LNCAP (cell line): ENCODE data around the gene DUSP22.

Experiments
- TF ChIP-seq, protein P1 (sequence below): fragments of 450-650 bp; IDR thresholded peaks from 2 replicates; pipeline ENCODE4 v1.5.1; 2017; ENCODE audit warnings: mild to moderate bottlenecking

DUSP22 gene

DNA sequence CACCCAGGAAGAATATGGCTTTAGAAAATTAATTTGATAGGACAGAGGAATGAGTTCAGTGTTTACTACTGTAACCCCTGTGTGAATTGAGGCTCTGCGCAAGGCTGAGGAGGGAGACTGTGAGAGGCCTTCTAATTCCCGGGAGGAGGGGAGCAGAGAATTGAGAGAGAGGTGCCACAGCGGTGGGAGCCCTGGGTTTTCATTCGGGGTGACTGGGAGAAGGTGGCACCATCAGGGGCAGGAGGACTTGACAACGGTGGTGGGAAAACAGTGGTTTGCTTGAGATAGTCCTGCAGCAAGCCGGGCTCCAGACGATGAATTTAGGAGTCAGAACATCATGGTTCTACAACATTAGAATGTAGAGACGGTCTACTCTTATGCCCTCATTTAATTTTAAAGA lies 9.2 kb downstream of the DUSP22 start:
- TF ChIP-seq, protein P1, sequence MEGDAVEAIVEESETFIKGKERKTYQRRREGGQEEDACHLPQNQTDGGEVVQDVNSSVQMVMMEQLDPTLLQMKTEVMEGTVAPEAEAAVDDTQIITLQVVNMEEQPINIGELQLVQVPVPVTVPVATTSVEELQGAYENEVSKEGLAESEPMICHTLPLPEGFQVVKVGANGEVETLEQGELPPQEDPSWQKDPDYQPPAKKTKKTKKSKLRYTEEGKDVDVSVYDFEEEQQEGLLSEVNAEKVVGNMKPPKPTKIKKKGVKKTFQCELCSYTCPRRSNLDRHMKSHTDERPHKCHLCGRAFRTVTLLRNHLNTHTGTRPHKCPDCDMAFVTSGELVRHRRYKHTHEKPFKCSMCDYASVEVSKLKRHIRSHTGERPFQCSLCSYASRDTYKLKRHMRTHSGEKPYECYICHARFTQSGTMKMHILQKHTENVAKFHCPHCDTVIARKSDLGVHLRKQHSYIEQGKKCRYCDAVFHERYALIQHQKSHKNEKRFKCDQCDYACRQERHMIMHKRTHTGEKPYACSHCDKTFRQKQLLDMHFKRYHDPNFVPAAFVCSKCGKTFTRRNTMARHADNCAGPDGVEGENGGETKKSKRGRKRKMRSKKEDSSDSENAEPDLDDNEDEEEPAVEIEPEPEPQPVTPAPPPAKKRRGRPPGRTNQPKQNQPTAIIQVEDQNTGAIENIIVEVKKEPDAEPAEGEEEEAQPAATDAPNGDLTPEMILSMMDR: no peak

DNA sequence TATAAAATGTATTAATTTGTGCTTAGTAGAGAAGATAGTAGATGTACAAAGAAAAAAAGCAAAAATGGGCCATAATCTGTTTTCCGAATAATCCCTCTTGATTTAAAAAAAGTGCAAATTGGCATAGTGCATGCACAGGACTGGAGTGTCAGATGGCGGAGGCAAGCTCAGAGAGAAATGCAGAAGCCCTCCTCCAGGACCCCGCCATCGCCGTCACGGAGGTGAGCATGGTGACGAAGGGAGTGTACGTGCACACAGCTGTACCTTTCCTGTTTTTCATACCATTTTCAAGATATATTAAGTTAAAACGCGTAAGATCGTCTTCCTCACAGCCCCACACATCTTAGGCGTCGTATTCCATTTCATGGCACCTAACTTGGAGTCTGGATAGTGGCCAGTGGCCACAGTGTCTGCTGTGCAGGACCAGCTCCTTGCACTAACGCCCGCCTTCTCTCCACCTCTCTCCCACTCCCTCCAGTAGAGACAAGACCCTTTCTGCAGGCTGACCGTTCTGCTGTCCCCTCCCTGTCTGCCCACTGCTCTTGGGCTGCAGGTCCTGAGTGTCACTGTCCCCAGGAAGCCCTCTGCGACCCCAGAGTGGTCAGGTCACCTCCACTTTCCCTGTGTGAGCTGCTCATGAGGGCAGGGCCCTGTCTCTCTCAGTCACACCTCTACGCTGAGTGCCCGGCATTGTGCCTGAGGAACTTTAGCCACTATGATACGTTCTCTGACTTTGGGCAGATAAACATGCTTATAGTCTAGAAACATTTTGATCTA lies 9.8 kb downstream of the DUSP22 start:
- TF ChIP-seq, protein P1: no peak

DNA sequence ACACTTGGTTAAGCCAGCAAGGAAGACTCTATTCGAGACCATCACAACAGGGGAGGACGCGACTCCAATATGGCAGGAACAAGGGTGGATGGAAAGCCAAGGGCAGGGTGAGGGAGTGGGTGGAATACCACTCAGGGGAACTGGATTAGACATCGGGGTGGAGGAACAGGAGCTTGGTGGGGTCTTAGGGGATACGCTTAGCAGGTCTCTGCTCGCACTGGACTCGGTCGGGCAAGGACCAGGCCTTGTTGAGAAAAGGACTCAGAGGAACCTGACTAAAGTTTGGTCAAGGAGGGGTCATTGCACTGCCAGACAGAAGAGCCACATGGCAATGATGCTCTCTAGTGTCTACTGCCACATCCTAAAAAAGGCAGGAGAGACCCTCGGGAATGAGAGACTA lies 10.5 kb downstream of the DUSP22 start:
- TF ChIP-seq, protein P1: no peak

DNA sequence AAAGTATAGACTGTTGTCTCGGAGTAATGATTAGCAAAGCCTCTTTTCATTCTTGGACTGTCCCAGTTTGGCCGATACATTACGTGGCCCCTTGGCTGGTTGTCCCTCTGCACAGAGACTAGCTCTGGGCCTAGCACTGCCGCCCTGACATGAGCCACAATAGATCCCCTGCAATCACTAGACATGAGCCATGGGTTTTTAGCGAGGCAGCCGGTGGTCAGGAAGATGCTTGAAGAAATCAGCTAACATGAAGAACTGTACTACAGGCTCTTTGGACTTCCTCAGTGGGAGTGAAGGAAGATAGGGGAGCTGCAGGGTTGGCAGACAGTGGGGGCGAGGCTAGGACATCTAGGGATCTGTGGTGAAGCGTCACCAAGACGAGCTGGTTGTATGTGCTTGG lies 11.0 kb downstream of the DUSP22 start:
- TF ChIP-seq, protein P1: no peak

DNA sequence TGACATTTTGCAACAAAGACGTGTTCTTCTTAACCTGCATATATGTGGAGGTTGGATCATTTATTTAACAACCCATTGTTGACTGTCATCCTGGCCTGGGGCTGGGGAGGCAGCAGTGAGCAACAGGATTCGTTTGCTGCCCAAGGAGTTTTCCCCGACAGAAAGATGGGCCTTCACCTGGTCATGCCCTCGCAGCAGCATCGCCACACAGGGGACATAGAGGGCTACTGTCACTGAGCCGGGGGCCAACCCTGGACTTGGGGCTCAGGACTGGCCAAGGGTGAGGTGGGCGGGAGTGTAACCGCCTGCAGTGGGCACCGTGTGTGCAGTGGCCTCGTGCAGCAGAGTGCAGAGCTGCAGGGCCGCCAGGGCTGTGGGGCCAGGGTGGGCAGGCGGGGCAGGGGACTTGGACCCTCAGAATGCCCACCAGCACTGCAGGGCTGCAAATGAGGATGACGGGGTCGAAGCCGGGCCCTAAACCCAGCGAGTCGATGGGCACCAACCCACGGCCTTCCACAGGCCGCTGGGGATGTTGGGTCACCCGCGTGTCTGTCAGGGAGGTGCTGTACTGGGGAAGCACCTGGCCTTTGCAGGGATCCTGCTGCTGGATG lies 11.8 kb downstream of the DUSP22 start:
- TF ChIP-seq, protein P1: peak; percentile 18; the same call in 1 of the 2 replicates

DNA sequence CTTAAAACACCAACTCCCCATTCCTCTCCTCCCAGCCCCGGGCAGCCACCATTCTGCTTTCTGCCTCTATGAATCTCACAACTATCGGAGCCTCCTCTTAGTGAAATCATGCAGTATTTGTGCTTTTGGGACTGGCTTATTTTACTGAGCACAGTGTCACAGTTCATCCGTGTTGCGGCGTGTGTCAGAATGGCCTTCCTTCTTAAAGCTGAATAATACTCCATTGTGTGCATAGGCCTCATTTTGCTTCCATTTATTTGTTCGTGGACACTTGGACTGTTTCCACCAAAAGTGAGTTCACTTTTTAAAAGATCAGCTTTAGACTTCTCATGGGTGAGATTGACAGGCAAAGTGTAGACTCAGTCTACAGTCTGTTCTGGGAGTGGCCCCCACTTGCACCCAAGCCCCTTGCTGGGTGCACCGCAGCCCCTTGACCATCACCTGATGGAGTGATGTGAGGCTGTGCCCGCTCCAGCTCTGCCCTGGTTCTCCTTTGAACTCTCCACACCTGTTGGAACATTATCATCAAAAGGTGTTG lies 12.6 kb downstream of the DUSP22 start:
- TF ChIP-seq, protein P1: no peak

DNA sequence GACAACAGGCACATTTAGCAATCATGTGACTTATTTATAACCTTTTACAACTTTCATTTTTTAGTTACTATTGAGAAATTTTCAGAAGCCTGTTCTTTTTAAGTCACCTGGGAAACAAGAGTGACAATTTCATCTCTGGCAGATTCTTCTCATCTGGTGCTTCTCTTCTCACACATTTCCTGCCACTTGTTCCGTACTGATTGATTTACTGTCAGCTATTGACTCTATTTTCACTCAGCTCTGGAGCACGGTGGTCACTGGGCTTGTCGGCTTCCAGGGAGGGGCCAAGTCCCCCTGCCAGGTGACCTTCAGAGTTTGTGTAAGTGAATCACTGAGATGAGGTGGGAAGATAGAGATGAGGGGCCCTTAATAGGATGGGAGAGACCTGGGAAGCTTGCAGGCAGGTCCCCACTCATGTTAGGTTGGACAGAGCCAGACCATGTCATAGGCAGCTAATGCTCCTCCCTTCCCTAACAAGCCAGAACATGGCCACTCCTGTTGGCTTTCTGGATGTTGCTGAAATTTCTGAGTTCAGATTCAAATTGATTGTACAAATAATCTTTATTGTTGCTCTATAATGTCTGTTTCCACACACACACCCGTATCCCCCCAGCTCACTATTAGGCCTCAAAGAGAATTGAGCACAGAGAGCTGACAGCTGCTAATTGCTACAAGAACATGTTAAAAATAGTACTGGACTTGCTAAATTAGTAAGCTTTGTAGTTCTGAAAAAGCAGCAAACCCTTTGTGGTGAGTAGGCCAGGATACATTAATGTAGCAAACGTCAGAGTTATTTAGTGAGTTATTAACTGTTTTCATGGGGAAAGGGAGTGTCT lies 13.3 kb downstream of the DUSP22 start:
- TF ChIP-seq, protein P1: no peak
